ENCODE data around the gene MYL12B.
"Not testable (repeated sequence)": the region's sequence is repeated elsewhere in the genome, so short reads cannot be mapped to it uniquely, and the experiment has no call there.

The MYL12B gene

GRCh38 chr18:3261373-3262233, at the start of gene MYL12B:
MYL12B (plus strand) TSS chr18:3262133; CDS start chr18:3272899, 10,766 bp downstream.
- peak; percentile 55 to 59 for DNase-seq

DNA sequence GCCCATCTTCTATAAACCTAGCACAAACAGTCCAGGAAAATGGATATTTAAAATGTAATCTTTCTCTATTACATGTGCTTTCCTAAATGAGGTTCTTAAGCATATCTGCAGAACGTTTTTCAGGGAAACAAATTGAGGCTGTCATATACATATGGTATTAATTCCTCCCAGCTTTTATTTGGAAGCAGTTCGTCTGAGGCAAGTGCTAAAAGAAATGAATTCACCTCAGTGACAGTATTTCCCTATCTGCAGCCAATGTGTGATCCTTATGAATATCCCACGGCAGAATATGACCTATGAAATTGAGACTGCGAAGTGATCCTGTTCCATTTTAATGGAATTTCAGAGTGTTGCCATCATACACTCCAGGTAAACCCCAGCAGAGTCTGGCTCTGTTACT, 49.3 kb upstream of the MYL12B start:
- DNase-seq, result no peak

DNA sequence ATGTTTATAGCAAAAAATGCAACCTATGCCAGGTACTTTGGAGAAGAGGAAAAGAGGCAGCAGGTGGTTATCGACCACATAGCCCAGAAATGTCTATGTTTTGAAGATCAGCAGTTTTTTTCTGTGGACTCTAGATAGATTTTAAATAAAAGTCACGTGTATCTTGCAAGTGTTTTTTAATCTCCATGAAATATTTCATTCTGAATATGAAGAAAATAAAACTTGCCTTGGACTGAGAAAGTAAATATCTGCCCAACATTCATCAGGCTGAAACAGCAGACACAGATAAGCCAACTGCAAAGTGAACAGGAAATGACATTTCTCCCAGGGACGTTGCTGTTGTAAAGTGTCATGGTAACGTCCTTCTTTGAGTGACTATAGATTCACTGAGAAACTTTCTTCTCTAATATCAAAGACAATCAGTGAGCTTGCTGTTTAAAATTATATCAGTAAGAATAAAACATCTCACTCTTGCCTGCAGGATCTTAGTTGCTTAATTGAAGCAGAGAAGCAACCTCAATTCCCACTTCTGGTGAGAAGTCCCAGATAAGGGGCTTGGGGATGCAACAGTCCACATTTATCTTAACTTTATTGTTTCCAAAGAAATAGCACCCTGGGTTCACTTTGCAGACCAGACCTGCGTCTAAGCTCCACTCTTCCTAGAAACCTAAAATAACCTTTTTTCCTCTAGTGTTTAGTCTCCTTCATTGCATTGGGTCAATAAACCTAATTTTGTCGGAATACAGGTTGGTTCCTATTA, 48.5 kb upstream of the MYL12B start:
- DNase-seq, result no peak

DNA sequence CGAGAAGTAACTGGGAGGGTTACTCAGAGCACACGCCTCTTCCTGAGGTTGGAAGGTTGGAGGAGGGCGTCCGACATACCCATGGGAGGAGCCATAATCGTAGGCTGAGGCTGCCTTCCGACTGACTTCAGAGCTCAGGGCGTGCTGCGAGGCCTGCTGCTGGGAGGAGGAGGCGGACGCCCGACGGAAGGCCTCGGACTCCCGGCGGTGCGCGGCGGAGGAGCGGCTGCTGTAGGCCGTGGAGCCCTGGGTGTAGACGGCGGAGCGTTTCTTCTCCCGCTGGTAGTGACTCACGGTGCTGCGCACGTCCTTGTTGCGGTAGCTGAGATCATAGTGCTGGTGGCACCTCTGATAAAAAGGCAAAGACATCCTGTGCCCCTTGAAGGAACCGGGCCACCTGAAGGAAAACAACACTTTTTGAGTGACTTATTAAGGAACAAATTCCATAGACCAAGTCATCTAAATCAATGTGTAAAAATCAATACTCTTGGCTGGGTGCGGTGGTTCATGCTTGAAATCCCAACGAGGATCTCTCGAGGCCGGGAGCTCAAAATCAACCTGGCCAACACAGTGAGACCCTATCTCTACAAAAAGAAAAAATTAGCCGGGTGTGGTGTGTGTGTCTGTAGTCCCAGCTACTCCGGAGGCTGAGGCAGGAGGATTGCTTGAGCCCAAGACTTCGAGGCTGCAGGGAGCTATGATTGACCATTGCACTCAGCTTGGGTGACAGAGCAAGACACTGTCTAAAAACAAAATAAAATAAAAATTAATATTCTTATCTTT, 46.9 kb upstream of the MYL12B start:
- DNase-seq, result no peak

- no peak for DNase-seq
Measured at GRCh38 chr18:3216987-3217386, 44.9 kb upstream of the MYL12B start.

GRCh38 chr18:3217948-3218647, 43.8 kb upstream of the MYL12B start:
- DNase-seq, result no peak

- no peak for DNase-seq
Measured at GRCh38 chr18:3218819-3219218, 43.1 kb upstream of the MYL12B start.

- DNase-seq, result no peak
Measured at GRCh38 chr18:3219241-3219630, 42.7 kb upstream of the MYL12B start.

DNA sequence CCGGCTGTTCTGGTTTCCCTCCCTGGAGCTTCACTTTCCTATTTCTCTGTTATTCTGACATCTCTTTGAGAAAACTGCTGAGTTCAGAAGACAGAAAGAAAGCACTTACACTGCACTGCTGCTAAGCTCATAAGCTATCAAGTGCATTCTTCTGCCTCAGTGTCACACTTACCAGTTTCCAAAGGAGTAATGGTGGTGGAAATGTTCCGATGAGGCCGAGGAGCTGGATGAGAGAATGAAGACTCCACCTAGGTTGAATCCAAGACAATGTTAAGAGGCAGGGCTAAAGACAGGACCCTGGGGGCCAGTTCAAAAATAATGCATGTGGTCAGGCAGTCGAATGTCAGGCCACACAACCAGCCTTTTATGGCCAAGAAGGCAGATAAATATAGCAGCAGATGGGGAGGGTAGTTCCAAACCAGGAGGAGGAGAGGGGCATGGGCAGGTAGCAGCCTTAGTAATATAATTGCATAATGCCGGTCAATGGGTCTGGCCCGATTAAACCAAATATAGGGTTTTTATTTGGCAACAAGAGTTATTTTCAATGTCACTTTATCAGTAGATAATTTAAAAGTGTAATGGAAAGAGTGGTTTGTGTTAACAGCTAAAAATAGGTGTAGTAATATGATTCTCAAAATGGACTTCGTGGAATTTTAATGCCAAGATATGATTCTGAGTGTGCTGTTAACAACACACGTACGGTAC, 42.1 kb upstream of the MYL12B start, which contains the start of gene MYOM1:
TSS of gene MYOM1 (minus strand) at position 338 of the 705 bp plus-strand sequence. CDS start 4,745 bp downstream, outside the sequence.
- DNase-seq, result no peak

GRCh38 chr18:3220868-3221267, 41.1 kb upstream of the MYL12B start:
- DNase-seq, result not testable (repeated sequence)

DNA sequence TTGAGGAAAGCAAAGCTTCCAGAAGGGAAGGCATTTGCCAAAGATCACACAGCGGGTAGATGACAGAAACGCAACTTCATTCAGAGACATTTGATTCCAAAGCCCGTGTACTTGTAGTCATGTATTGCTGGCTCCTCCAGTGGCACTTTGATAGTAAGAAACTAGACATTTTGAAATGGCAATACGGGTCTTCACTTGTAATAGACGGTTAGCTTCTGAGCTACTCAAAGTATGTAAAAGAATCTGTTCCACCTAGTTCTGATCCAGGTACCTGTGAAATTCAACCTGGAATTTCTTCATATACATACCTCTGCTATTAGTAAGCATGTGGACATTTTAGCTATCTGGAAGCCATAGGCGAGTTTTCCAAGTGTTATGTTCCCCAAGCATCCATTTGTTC, 40.4 kb upstream of the MYL12B start:
- no peak for DNase-seq

GRCh38 chr18:3223356-3223755, 38.6 kb upstream of the MYL12B start:
- no peak for DNase-seq

DNA sequence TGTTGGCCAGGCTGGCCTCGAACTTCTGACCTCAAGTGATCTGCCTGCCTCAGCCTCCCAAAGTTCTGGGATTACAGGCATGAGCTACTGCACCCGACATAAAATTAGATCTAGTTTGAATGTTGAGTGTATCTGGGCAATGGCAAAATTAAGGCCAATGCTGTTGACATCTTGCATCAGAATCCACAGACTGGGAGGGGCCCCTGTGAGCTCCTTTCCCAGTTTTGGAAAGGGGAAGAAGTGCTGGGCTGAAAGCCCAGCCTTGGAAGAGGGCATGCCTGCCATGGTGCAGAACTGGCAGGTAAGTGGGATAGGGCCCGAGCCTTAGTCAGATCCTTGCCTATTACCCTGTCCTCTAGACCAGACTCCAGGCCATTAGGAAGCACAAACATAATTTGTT, 37.7 kb upstream of the MYL12B start:
- no peak for DNase-seq

- no peak for DNase-seq
Measured at GRCh38 chr18:3225588-3225987, 36.3 kb upstream of the MYL12B start.

- no peak for DNase-seq
Measured at GRCh38 chr18:3226048-3226447, 35.9 kb upstream of the MYL12B start.

DNA sequence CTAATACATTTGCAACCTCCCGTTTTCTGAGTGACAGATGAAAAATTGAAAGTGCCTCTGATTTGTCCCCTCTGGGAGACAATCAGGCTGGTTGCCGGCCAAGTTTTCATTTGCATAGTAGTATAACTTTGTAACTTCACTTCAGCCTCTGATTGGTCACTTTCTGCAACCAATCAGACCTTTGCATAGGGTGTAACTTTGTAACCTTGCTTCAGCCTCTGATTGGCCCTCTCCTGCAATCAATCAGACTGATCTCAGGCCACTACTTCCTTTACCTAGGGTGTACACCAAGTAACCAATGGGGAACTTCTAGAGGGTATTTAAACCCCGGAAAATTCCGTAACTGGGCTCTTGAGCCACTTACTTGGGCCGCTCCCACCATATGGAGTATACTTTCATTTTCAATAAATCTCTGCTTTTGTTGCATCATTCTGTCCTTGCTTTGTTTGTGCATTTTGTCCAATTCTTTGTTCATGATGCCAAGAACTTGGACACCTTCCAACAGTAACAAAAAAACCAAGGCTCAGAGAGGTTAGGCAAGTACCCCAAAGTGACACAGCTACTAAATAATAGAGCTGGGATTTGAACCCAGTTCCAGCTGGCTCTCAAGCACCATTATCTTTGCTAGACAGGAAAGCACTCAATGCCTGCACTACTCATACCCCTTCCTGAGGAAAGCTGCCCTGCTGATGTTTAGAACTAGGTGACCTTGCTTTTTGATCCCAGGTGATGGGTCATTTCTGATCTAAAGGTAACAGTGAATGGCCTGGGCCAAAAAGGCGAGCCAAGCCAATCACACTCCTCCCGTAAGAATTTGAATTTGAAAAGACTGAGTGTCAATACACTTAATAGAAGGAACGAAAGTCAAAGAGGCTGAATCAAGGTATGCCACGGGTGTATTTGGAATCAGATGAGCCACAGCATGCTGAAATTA, 31.3 kb upstream of the MYL12B start:
- no peak for DNase-seq

DNA sequence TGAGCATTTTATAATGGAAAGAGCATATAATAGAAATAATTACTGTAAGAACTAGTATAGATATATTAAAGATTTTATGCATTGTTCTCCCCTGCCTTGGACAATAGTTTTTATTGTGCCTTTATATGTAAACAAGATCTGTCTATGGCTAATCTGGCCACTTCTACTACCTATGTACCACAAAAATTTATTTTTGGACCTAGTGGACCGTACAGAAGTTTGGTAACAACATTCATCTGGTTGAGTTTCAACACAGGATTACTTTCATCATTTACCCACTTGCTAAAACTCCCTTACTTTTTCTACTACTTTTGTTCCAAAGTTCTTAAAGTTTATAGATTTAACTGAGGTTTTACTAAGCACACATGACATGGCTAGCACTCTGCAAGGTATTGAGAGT, 28.9 kb upstream of the MYL12B start:
- no peak for DNase-seq

DNA sequence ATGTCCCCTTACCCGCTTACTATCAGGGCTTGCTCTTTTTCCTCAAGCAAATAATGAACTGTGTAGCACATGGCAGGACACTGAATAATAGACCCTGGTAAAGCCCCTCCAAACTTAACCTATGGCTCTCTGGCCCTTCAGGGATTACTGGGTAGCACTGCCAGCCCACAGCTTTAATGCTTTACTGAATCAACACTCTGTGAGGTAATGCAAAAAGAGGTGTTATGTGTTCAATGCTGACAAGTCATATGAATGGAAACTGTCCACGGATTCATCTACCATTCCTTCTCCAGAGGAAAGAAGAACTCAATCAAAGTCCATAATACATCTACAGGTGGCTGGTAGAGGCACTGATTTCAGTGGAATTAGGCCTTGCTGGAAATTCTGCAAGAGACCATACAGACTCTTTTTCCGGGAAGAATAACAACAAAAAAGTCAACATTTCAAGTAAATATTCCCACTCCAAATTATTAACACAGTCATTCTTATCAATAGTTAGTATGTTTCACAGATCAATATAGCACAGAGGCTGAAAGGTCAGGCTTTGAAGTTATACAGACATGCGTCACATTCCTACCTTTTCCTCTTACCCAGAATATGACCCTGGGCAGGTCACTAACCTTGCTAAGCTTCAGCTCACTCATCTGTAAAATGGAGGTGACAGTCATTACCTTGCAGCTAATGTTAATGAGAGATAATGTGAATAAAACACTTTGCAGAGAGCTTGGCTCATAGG, 28.3 kb upstream of the MYL12B start:
- no peak for DNase-seq

DNA sequence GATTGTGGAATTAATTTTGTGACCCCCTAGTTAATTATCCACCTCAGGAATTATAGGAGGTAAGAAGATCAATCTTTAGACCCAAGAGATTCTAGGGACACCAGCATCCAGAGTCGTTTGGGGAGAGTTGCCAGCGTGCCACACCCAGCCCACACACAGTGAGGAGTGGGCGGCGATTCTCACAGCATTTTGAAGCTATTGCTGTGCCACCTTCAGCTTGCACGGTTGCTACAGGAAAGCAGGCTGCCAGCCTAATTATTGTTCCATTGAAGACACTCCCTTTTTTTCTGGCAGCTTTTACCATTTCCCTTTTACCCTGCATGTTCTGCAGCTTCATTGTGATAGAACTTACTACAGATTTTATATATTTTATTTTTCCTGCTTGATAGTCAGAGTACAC, 27.5 kb upstream of the MYL12B start:
- DNase-seq, result no peak

- no peak for DNase-seq
Measured at GRCh38 chr18:3235846-3236245, 26.1 kb upstream of the MYL12B start.

Measured in activated CD4-positive, alpha-beta T cell treated with anti-CD3 and anti-CD28 coated beads, Interleukin-2, amount 50 U/mL, for 4 hours (primary cell).